Progenitor cell of endocrine pancreas (in vitro differentiated cells): Measurements from ENCODE around the gene PDZD11. TPM values are rescaled to one million over a fixed set of nuclear protein-coding genes. Genes with fewer than 3 reads are reported as not detected.
"Not testable (repeated sequence)": the region's sequence is repeated elsewhere in the genome, so short reads cannot be mapped to it uniquely, and the experiment has no call there.

Source experiments
- DNase-seq: peaks from one replicate; pipeline ENCODE4 v3.0.0; 2021; ENCODE audit warnings: low spot score; ENCODE audit not compliant: unreplicated experiment
- H3K27ac Mint-ChIP-seq: 2 replicates; pipeline ENCODE4 v1.8.0; 2021; ENCODE audit warnings: mild to moderate bottlenecking, moderate library complexity, mixed read lengths
- H3K27me3 Mint-ChIP-seq: 2 replicates; pipeline ENCODE4 v1.8.0; 2021; ENCODE audit warnings: mixed read lengths
- H3K36me3 Mint-ChIP-seq: 2 replicates; pipeline ENCODE4 v1.8.0; 2022; ENCODE audit warnings: mixed read lengths; ENCODE audit not compliant: insufficient read depth
- H3K4me1 Mint-ChIP-seq: 2 replicates; pipeline ENCODE4 v1.8.0; 2021; ENCODE audit warnings: low read depth, mixed read lengths
- H3K4me3 Mint-ChIP-seq: 2 replicates; pipeline ENCODE4 v1.8.0; 2021; ENCODE audit warnings: low read depth, mild to moderate bottlenecking, moderate library complexity, mixed read lengths
- H3K9me3 Mint-ChIP-seq: 2 replicates; pipeline ENCODE4 v1.8.0; 2021; ENCODE audit warnings: low read depth, mixed read lengths
- total RNA-seq: library from RNA; stranded (reverse); gene quantifications from 2 replicates; pipeline ENCODE4 v1.2.1, GENCODE V29; 2021
- TF ChIP-seq, protein P1 (sequence below): fragments of 200-600 bp; sonication (generic); IDR thresholded peaks from one replicate; pipeline ENCODE4 v1.5.0; 2021; ENCODE audit warnings: antibody characterized with exemption, mild to moderate bottlenecking; ENCODE audit not compliant: unreplicated experiment

Gene PDZD11
- total RNA-seq, 1 donor from 2014 or later, result 38.2 TPM

DNA sequence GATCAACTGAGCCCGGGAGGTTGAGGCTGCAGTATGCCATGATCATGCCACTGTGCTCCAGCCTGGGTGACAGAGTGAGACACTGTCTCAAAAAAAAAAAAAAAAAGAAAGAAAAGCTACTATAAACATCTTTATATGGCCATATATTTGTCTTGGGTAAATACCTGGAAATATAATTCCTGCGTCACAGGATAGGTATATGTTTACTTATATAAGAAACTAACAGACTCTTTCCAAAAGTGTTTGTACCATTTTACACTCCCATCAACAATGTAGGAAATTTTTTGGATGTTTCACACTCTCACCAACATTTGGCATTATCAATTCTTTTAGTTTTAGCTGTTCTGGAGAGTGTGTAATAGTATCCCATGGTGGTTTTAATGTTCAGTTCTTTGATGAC, 42.5 kb downstream of the PDZD11 start:
- H3K9me3 Mint-ChIP-seq, result peaks cover 15% of the 10 kb centered on the region
- DNase-seq, result no peak
- TF ChIP-seq, protein P1, sequence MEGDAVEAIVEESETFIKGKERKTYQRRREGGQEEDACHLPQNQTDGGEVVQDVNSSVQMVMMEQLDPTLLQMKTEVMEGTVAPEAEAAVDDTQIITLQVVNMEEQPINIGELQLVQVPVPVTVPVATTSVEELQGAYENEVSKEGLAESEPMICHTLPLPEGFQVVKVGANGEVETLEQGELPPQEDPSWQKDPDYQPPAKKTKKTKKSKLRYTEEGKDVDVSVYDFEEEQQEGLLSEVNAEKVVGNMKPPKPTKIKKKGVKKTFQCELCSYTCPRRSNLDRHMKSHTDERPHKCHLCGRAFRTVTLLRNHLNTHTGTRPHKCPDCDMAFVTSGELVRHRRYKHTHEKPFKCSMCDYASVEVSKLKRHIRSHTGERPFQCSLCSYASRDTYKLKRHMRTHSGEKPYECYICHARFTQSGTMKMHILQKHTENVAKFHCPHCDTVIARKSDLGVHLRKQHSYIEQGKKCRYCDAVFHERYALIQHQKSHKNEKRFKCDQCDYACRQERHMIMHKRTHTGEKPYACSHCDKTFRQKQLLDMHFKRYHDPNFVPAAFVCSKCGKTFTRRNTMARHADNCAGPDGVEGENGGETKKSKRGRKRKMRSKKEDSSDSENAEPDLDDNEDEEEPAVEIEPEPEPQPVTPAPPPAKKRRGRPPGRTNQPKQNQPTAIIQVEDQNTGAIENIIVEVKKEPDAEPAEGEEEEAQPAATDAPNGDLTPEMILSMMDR, result no peak
- H3K27me3 Mint-ChIP-seq, result no peaks in the 10 kb centered on the region
- no peaks in the 10 kb centered on the region for H3K36me3 Mint-ChIP-seq
- H3K4me3 Mint-ChIP-seq, result no peak overlapping the region
- no peak overlapping the region for H3K27ac Mint-ChIP-seq
- H3K4me1 Mint-ChIP-seq, result no peaks in the 10 kb centered on the region

DNA sequence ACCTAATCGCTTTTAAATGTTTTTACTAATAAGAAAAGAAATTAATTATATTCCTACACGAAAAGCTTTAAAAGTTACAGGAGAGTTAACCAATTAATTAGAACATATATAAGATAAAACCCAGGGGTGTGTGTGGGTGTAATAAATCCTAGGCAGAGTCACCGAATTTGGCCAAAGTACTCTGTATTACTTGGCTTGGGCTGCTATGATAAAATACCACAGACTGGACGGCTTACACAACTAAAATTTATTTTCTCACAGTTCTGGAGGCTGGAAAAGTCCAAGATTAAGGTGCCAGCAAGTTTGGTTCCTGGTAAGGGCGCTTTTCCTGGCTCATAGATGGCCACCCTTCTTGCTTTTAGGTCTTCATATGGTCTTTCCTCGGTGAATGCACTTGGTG, 44.8 kb downstream of the PDZD11 start:
- no peaks in the 10 kb centered on the region for H3K27me3 Mint-ChIP-seq
- DNase-seq, result no peak
- TF ChIP-seq, protein P1, result no peak
- H3K9me3 Mint-ChIP-seq, result peaks cover 10% of the 10 kb centered on the region
- H3K4me1 Mint-ChIP-seq, result no peaks in the 10 kb centered on the region
- H3K4me3 Mint-ChIP-seq, result no peak overlapping the region
- H3K27ac Mint-ChIP-seq, result no peak overlapping the region
- H3K36me3 Mint-ChIP-seq, result no peaks in the 10 kb centered on the region

DNA sequence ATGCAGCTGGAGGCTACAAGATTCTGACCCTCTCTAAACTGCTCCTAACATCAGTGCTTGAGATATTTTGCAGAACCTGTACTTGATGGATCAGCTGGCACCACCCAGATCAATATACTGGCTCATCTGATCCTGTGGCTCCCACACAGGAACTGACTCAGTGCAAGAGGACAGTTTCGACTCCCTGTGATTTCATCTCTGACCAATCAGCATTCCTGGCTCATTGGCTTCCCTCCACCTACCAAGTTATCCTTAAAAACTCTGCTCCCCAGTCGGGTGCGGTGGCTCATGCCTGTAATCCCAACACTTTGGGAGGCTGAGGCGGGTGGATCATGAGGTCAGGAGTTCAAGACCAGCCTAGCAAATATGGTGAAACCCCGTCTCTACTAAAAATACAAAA, 46.1 kb downstream of the PDZD11 start:
- H3K4me3 Mint-ChIP-seq, H3K27me3 Mint-ChIP-seq, DNase-seq, H3K36me3 Mint-ChIP-seq, H3K9me3 Mint-ChIP-seq, H3K27ac Mint-ChIP-seq, H3K4me1 Mint-ChIP-seq: not testable (repeated sequence)

DNA sequence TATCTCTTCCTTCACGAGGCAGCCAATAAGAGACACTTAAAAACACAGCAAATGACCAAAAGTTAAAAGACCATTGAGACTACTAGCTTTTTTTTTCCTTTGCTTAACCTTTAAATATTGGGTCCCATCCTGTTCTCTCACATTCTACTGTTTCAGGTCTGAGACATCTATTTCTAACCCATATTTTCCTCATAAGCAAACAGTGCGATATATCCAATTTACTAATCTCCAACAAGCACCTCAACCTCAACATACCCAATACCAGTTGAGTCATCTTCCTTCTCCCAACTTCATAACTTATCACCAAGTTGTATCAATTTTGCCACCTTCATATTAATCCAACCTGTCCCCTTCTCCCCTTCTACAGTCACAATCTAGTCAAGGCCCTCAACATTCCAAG, 48.2 kb downstream of the PDZD11 start:
- no peaks in the 10 kb centered on the region for H3K4me1 Mint-ChIP-seq
- H3K9me3 Mint-ChIP-seq, result peaks cover 7% of the 10 kb centered on the region
- TF ChIP-seq, protein P1, result no peak
- no peak overlapping the region for H3K4me3 Mint-ChIP-seq
- H3K27ac Mint-ChIP-seq, result no peak overlapping the region
- no peaks in the 10 kb centered on the region for H3K27me3 Mint-ChIP-seq
- H3K36me3 Mint-ChIP-seq, result no peaks in the 10 kb centered on the region
- no peak for DNase-seq

DNA sequence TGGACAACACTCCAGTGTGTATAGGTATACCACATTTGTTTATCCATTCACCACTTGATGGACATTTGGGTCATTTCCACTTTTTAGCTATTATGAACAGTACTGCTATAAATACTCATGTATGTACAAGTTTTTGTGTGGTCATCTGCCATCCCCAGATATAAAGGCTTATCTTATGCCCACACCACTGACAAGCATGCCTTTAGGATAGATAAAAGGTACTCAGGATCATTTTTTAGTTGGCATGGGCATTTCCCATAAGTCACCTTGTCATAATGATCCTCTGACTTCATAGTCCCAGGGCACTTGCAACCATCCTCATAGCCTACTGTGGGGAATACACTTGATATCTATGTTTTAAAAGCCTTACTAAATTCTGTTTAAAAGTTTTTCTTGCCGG, 49.0 kb downstream of the PDZD11 start:
- Mint-ChIP-seq H3K9me3 (peaks cover 7% of the 10 kb centered on the region), H3K27ac (no peak overlapping the region), H3K4me3 (no peak overlapping the region), H3K27me3 (no peaks in the 10 kb centered on the region), H3K4me1 (no peaks in the 10 kb centered on the region), H3K36me3 (no peaks in the 10 kb centered on the region)
- TF ChIP-seq, protein P1, result no peak
- no peak for DNase-seq

Other genes with a start within 250 kb of the PDZD11 start
- not detected in 2 replicates for gene AWAT2, start 240.0 kb downstream of the PDZD11 start, total RNA-seq
- gene OTUD6A, start 227.5 kb downstream of the PDZD11 start, total RNA-seq, result not detected in 2 replicates
- gene IGBP1, start 156.5 kb downstream of the PDZD11 start, total RNA-seq, result 58.8 and 60.1 TPM in 2 replicates
- gene DGAT2L6, start 112.4 kb downstream of the PDZD11 start, total RNA-seq, result not detected in 2 replicates
- not detected in 2 replicates for gene AWAT1, start 55.3 kb downstream of the PDZD11 start, total RNA-seq
- 0.38 TPM in 1 of 2 replicates, not detected in the other for gene P2RY4, start 29.7 kb downstream of the PDZD11 start, total RNA-seq
- not detected in 2 replicates for gene ARR3, start 21.6 kb downstream of the PDZD11 start, total RNA-seq
- gene RAB41, start 7.8 kb downstream of the PDZD11 start, total RNA-seq, result not detected in 2 replicates
- gene KIF4A, start 177 bp upstream of the PDZD11 start, total RNA-seq, result 17.0 and 18.0 TPM in 2 replicates
- gene GDPD2, start 133.4 kb upstream of the PDZD11 start, total RNA-seq, result 2.3 and 2.8 TPM in 2 replicates
- 103 and 107 TPM in 2 replicates for gene DLG3, start 154.9 kb upstream of the PDZD11 start, total RNA-seq